AG09309 (cell line): ENCODE results near the gene TYSND1.

ENCODE experiments used
- DNase-seq: peaks from one replicate; pipeline ENCODE4 v3.0.0-alpha.2; 2010; ENCODE audit warnings: low read depth
- H3K4me3 ChIP-seq: 2 replicates; pipeline ENCODE4 v1.5.1; 2011; ENCODE audit warnings: mild to moderate bottlenecking, low read depth, low read length, moderate library complexity; ENCODE audit not compliant: control insufficient read depth
- CTCF ChIP-seq: IDR thresholded peaks from 2 replicates; pipeline ENCODE4 v1.5.1; 2011; ENCODE audit warnings: mild to moderate bottlenecking, low read depth, low read length, inconsistent platforms; ENCODE audit not compliant: insufficient read depth, control insufficient read depth; ENCODE audit errors: missing control alignments

TYSND1 gene

DNA sequence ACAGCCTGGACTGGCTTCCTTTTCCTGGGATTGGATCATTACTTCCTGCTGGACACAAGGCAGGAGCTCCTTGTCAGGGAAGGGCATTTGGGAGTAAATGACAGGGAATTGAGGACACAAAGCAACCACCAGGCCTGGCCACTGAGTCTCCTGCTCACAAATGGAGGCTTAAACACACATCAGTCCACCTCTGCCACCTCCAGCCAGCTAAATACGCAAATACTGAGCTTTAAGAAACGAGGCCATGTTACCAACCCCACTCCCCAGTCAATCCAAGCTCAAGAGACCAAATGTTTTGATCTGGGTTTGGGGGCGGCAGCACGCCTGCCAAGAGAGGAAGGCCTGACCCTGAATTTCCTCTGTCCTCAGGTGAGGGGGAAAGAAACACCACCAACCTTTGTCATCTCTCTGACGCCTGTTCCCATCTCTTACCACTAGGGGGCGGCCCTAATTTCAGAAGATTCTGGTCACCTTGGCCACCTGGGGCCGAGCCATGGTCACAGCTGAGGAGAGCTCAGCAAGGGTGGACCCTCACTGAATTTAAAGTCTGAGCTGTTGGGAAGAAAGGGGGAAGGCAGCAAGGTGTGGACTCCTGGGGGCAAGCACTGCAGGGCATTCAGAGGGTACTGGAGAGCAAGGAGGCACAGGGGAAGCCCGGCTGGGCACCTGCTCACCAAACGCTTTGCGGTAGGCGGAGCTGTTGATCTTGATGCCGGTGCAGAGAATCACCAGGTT, 30.4 kb downstream of the TYSND1 start:
- H3K4me3 ChIP-seq = no peak overlapping the region
- peak; percentile 88 for TF ChIP-seq CTCF
- no peak for DNase-seq

GRCh38 chr10:70114902-70115301, 31.6 kb downstream of the TYSND1 start:
- no peak for DNase-seq
- peak; percentile 6 for TF ChIP-seq CTCF

DNA sequence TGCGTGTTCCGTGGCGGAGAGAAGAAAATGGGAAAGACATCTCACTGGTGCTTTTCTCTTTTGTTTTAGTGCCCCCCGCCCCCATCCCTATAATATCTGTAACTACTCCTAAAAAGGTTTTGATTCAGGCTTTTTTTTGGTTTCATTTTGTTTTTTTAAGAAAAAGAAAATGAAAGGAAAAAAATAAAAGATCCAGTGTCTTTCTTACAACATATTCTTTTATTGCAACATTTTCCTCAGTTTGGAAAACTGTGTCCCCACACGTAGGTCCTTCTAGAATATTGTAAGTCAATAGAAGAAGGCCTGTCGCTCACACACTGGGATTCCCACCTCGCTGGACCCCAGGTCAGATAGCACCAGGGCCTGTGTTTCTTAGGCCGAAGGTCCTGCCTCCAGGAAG, 34.4 kb downstream of the TYSND1 start:
- H3K4me3 ChIP-seq = no peak overlapping the region
- DNase-seq = no peak
- TF ChIP-seq CTCF = no peak

More at GRCh38 chr10:70114902-70115301, 31.6 kb downstream of the TYSND1 start:
- H3K4me3 ChIP-seq = no peak overlapping the region

DNA sequence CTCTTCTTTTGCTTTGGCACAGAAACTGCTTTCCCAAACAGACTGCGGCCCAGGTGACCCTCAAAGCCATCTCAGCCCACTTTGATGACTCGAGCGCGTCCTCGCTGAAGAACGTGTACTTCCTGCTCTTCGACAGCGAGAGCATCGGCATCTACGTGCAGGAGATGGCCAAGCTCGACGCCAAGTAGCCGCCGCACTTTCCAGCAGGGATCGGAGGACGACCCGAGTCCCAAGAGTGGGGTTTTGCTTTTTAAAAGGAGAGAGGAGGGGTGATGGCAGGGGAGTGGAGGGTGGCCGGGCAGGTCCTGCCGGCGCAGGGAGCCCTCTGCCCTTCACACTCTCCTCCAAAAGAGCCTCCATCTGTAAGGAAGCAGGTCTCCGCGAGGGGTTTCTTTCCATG, 35.0 kb downstream of the TYSND1 start:
- no peak for DNase-seq
- H3K4me3 ChIP-seq = no peak overlapping the region
- no peak for TF ChIP-seq CTCF

GRCh38 chr10:70109064-70109729, 37.3 kb downstream of the TYSND1 start:
- TF ChIP-seq CTCF = no peak
- no peak for DNase-seq
- no peak overlapping the region for H3K4me3 ChIP-seq

DNA sequence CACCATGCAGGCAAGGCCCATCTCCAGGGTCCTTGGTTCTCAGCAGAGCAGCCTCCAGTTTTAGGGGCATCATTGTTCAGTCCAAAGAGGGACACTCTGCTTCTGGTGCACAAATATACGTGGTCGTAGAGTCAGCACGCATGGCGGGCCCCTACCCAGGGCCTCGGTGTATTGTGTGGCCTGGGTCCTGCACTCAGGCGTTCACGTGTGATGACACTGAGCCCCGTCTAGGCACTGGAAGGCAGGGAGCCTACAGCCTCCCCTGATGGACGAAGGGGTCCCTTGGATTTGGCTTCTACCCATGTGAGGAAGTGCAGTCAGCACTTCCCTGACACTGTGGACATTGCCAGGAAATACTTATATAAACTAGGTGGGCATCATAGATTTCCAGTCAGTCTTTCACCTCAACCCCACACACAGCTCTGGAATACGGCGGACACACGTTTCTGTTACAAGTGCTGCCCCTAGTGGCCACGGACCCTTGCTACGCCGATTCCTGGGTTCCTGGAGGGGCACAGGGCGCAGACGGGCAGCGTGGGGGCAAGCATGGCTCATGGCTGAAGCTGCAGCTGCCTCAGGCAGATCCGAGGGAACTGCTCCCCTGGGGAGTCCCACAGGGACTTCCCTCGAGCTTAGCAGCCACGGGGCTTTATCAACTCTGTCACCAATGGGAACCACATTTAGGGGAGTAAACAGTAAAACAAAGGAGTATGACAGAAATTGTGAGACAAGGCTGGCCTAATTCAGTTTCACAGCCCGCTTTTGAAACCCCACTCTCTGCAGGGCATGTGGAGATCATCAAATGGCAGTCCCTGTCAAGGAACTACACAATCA, 39.3 kb downstream of the TYSND1 start:
- TF ChIP-seq CTCF = peak; percentile 42
- no peak overlapping the region for H3K4me3 ChIP-seq
- no peak for DNase-seq
